ENCODE data around the gene HES4. TPM values are rescaled to one million over a fixed set of nuclear protein-coding genes. Genes with fewer than 3 reads are reported as not detected.
"Not testable (repeated sequence)": the region's sequence is repeated elsewhere in the genome, so short reads cannot be mapped to it uniquely, and the experiment has no call there.

HES4 gene
- total RNA-seq, 2 experiments from 2014 or later = 0.45 to 0.50 TPM

DNA sequence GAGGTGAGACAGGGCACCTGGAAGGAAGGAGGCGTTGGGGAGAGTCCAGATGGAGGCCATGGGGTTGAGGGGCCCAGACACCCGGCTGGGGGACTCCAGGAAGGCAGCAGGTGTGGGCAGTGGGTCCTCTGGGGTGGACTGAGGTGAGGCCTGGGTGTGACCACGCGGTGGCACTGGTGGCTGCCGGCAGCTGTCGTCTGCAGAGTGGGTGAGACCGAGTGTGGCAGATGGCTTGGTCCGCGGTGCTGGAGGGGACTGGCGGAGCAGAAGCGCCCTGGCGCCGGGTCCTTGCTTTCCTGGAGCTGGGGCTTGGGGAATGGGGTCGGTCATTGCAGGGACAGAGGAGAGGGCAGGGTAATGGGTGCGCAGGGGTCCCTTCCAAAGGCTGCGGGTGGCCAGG lies 32.5 kb upstream of the HES4 start:
- Mint-ChIP-seq H3K27ac (no peak overlapping the region), H3K36me3 (ENCODE audit: low read depth) (no peaks in the 10 kb centered on the region), H3K4me3 (peak overlapping the region; percentile 10), H3K27me3 (ENCODE audit: low read depth) (peaks cover 2% of the 10 kb centered on the region), H3K4me1 (ENCODE audit: low read depth) (peaks cover 9% of the 10 kb centered on the region), H3K9me3 (ENCODE audit: insufficient read depth) (no peaks in the 10 kb centered on the region)
- ATAC-seq (no peak), DNase-seq (no peak)
- CTCF ChIA-PET = interaction anchor here (0.8 to 4.0 kb wide), 13 partner anchors 11 to 340 kb away, joined by 3 to 52 read pairs (median 6); partner anchors contain the start of gene AGRN
- POLR2A ChIA-PET = interaction anchor here (1.0 to 1.5 kb wide), 2 partner anchors 31 to 337 kb away, joined by 3 to 13 read pairs; no protein-coding TSS in a partner anchor

DNA sequence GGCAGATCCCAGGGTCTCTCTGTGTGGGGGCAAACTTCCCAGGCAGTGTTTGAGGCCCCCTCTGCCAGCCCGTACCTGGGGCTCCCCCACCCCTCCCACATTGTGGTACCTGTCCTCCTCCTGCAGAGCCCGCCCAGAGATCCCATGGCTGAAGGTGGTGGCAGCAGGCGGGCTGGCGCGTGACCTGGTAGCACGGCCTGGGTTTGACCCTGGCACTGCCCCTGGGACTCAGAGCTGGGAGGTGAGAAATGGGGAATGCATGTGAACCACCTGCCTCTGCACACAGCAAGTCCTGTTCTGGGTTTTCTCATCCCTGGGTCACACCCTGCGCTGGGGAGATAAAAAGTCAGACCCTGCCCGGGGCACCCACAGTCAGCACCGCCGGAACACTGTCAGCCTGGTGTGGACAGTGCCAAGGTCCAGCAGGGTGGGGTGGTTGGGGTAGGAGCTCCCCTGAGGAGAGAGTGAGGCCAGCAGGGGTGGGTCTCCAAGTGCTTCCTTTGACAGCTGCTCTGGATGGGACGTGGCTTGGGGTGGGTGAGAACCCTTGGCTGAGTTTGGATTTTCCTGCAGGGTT lies 31.9 kb upstream of the HES4 start:
- CTCF ChIA-PET = interaction anchor here (0.9 to 4.0 kb wide), 9 partner anchors 10 to 341 kb away, joined by 3 to 52 read pairs (median 5); no protein-coding TSS in a partner anchor
- Mint-ChIP-seq H3K27me3 (ENCODE audit: low read depth) (peaks cover 2% of the 10 kb centered on the region), H3K4me1 (ENCODE audit: low read depth) (peaks cover 9% of the 10 kb centered on the region), H3K36me3 (ENCODE audit: low read depth) (no peaks in the 10 kb centered on the region), H3K9me3 (ENCODE audit: insufficient read depth) (no peaks in the 10 kb centered on the region), H3K27ac (no peak overlapping the region), H3K4me3 (no peak overlapping the region)
- POLR2A ChIA-PET = no interaction called here
- DNase-seq = no peak
- no peak for ATAC-seq

DNA sequence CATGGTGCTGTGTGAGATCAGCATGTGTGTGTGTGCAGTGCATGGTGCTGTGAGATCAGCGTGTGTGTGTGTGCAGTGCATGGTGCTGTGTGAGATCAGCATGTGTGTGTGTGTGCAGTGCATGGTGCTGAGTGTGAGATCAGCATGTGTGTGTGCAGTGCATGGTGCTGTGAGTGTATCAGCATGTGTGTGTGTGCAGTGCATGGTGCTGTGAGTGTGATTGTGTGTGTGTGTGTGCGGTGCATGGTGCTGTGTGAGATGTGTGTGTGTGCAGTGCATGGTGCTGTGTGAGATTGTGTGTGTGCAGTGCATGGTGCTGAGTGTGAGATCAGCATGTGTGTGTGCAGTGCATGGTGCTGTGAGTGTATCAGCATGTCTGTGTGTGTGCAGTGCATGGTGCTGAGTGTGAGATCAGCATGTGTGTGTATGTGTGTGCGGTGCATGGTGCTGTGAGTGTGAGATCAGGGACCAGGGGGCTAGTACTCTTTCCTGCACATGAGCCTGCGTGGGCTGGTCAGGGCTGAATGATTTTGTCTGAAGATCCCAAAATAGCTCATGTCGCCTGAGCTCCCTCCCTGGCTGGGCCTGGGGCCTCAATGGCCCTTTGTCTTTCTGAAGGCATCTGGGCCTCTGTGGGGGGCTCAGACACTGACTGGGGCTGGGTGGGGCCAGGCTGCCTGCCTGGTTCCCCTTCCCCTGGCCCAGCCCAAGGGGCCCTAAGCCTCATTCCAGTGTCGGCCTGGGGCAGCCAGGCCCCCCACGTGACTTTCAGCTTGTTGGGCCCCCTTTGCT lies 31.2 kb upstream of the HES4 start:
- H3K4me1 Mint-ChIP-seq (ENCODE audit: low read depth); H3K4me3 Mint-ChIP-seq; POLR2A ChIA-PET; ATAC-seq; DNase-seq; H3K27ac Mint-ChIP-seq; H3K27me3 Mint-ChIP-seq (ENCODE audit: low read depth); H3K36me3 Mint-ChIP-seq (ENCODE audit: low read depth); H3K9me3 Mint-ChIP-seq (ENCODE audit: insufficient read depth): not testable (repeated sequence)
- CTCF ChIA-PET = interaction anchor here (1.0 to 4.0 kb wide), 4 partner anchors 28 to 274 kb away, joined by 3 to 52 read pairs (median 9); no protein-coding TSS in a partner anchor

DNA sequence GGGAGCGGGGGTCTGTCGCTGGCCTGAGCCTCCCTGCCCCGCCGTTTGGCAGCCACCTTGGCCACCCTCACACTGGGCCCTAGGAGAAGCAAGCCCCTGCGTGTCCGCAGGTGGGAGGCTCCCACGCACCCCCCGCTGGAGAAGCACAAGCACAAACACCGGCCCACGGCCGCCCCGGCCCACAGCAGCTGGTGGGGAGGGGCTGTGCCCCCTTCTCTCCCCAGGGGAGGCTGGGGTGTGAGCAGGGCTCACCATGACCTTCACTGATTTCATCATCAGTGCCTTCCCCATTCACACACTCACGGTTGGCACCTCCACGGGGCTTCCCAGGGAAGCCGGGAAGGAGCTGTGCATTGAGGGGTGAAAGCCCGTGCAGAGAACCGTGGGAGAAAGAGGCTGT lies 27.9 kb upstream of the HES4 start:
- Mint-ChIP-seq H3K4me3 (no peak overlapping the region), H3K27me3 (ENCODE audit: low read depth) (no peaks in the 10 kb centered on the region), H3K36me3 (ENCODE audit: low read depth) (no peaks in the 10 kb centered on the region), H3K4me1 (ENCODE audit: low read depth) (peaks cover 7% of the 10 kb centered on the region), H3K27ac (no peak overlapping the region), H3K9me3 (ENCODE audit: insufficient read depth) (no peaks in the 10 kb centered on the region)
- no peak for ATAC-seq
- ChIA-PET CTCF (no interaction called here), POLR2A (no interaction called here)
- no peak for DNase-seq

DNA sequence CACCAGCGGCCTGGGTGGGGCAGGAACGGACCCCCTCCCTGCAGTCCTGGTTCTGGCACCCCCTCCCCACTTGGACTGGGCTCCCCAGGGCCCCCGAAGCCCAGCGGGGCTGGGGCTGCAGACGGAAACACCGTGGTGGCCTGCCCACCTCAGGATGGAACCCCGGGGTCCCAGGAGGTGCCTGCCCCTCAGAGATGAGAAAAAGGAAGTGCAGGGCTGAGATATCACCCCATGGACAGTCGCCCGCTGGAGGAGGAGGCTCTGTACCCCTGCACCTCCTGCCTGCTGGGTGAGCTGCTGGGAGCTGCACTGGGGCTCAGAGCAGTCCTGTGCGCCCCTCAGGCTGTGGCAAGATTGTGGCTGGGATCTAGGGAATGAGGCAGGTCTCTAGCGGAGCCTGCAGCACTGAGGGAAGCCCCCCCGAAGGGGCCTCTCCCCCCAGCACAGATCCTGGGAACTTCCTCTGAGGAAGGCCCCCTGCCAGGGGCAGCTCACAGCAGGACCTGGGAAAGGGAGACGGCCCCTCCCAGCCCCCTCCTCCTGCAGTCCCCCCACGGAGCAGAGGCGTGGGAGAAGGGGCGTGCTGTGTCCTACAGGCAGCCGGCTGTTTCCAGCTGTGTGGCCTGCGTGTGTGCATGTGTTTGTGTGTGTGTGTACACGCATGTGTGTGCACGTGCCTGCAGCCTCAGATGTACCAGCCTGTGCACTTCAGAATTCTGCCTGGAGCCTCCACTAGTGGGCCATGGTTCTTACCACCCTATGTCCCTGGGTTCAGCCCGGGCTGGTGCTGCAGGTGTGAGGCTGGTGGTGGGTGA lies 26.9 kb upstream of the HES4 start:
- Mint-ChIP-seq H3K4me1 (ENCODE audit: low read depth) (peaks cover 8% of the 10 kb centered on the region), H3K36me3 (ENCODE audit: low read depth) (no peaks in the 10 kb centered on the region), H3K9me3 (ENCODE audit: insufficient read depth) (no peaks in the 10 kb centered on the region), H3K4me3 (no peak overlapping the region), H3K27me3 (ENCODE audit: low read depth) (peaks cover 4% of the 10 kb centered on the region), H3K27ac (no peak overlapping the region)
- DNase-seq = no peak
- ChIA-PET CTCF (no interaction called here), POLR2A (no interaction called here)
- ATAC-seq = no peak

DNA sequence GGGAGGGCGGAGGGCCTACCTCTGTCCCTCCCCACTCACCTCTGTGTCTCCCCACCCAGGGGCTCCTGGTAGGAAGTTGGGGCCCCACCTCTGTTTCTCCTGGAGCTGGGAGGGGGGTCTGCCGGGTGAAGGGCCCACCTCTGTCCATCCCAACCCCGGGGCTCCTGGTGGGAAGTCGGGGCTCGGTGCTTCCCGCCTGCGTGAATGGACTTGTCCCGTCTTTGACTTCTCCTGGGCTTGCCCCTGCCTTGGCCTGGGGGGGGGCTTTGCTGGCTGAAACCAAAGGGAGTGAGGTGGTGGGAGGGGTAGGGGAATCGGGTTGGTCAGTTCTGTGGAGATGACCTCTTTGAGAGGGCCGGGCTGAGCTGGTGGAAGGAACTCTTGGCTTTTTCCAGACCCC lies 25.8 kb upstream of the HES4 start:
- CTCF ChIA-PET = no interaction called here
- POLR2A ChIA-PET = no interaction called here
- Mint-ChIP-seq H3K27ac (no peak overlapping the region), H3K4me3 (no peak overlapping the region), H3K9me3 (ENCODE audit: insufficient read depth) (no peaks in the 10 kb centered on the region), H3K27me3 (ENCODE audit: low read depth) (peaks cover 4% of the 10 kb centered on the region), H3K4me1 (ENCODE audit: low read depth) (peaks cover 12% of the 10 kb centered on the region), H3K36me3 (ENCODE audit: low read depth) (no peaks in the 10 kb centered on the region)
- ATAC-seq (no peak), DNase-seq (no peak)

DNA sequence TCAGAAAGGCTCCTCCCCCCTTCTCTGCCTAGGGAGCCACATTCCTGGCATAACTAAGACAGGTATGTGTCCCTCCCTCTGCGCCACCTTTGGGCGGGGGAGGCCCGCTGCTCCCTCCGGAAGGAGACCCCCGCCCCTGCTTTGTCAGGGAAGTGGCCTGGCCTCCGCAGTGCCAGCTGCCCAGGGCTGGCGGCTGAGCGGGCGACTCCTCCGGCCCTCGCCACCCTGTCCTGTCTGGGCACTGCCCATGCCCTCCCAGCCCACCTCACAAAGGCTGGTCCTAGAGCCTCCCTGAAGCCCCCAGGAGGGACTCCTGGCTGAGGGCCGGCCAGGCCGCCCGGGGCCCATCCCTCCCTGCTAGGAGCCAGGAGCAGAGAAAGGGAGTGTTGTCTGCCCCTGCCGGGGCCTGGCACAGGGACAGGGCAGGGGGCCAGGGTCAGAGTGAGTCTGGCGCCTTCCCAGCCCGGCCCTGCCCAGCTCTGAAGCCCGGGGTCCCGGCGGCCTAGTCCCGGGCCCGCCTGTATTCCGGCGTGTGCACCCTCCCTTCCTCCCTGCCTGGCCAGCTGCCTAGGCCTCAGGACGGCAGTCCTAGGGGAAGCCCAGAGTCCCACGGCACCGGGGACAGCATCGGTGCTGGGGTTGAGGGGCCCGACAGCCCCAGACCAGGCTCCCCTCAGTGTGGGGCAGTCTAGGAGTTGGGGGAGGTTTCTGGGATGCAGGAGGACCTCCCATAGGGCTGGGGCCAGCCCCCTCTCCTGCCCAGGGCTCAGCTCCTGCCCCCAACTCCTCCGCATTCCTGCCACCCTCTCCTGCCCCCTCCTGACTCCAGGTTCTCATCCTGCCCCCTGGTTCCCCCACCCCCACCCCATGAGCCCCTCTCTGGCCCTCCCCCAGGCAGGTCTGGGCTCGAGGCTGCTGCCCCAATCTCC lies 25.1 kb upstream of the HES4 start:
- no peak for ATAC-seq
- no peak for DNase-seq
- Mint-ChIP-seq H3K27ac (no peak overlapping the region), H3K9me3 (ENCODE audit: insufficient read depth) (no peaks in the 10 kb centered on the region), H3K4me3 (no peak overlapping the region), H3K36me3 (ENCODE audit: low read depth) (no peaks in the 10 kb centered on the region), H3K27me3 (ENCODE audit: low read depth) (peaks cover 4% of the 10 kb centered on the region), H3K4me1 (ENCODE audit: low read depth) (peaks cover 12% of the 10 kb centered on the region)
- CTCF ChIA-PET = no interaction called here
- POLR2A ChIA-PET = no interaction called here

DNA sequence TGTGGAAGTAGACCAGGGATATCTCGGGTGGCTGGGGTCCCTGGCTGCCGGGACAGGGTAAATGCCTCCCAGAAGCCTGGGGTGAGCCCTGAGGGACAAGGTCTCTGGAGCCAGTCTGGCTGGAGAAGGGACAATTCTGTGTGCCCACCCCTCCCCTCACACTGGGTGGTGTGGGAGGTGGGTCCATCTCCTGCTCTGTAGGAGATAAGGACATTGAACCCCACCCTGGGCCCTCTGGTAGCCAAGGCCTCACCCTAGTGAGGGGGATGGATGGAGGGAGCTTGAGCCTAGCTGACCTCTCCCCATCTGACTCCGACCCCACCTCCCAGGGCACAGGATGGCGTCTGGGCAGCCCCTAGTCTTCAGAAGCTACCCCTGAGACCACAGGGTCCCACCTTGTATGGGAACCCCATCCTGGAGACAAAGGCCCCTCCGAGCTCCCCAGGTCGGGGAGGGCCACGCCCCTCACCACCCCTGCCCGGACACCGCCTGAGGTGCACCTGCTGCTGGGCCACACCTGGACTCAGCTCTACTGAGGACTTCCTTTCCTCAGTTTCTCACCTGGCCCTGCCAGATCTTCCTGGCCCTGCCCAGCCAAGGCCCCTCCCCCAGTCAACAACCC lies 24.4 kb upstream of the HES4 start:
- ChIA-PET POLR2A (no interaction called here), CTCF (interaction anchor here (1.3 to 1.9 kb wide), 2 partner anchors 17 to 40 kb away, joined by 3 to 5 read pairs; no protein-coding TSS in a partner anchor)
- H3K27me3 Mint-ChIP-seq (ENCODE audit: low read depth) = peaks cover 4% of the 10 kb centered on the region
- no peak overlapping the region for H3K27ac Mint-ChIP-seq
- ATAC-seq = no peak
- H3K36me3 Mint-ChIP-seq (ENCODE audit: low read depth) = no peaks in the 10 kb centered on the region
- H3K9me3 Mint-ChIP-seq (ENCODE audit: insufficient read depth) = no peaks in the 10 kb centered on the region
- peaks cover 12% of the 10 kb centered on the region for H3K4me1 Mint-ChIP-seq (ENCODE audit: low read depth)
- no peak overlapping the region for H3K4me3 Mint-ChIP-seq
- no peak for DNase-seq

DNA sequence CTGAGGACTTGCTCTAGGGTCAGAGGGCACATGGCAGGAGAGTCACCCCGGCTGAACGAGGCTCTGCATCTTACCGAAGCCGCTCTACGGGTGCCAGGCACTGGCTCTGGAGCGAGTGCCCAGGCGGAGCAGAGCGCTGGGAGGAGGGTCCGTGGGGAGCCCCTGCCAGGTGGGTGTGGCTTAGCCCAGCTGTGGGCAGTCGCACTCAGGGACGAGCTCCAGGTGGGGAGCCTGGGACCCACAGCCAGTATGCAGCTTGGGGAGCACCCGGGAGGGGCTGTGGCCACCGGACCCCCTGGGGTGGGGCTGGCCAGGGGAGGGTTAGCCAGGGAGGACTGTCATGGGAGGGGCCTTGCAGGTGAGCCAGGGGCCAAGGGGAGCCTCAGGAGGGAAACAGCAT lies 23.8 kb upstream of the HES4 start:
- Mint-ChIP-seq H3K27ac (no peak overlapping the region), H3K9me3 (ENCODE audit: insufficient read depth) (no peaks in the 10 kb centered on the region), H3K27me3 (ENCODE audit: low read depth) (peaks cover 4% of the 10 kb centered on the region), H3K36me3 (ENCODE audit: low read depth) (no peaks in the 10 kb centered on the region), H3K4me3 (no peak overlapping the region), H3K4me1 (ENCODE audit: low read depth) (peaks cover 17% of the 10 kb centered on the region)
- ATAC-seq (no peak), DNase-seq (no peak)
- ChIA-PET CTCF (interaction anchor here (1.3 to 1.9 kb wide), 3 partner anchors 9 to 39 kb away, joined by 3 to 5 read pairs (median 3); no protein-coding TSS in a partner anchor), POLR2A (interaction anchor here (0.7 kb wide), 1 partner anchor 10 kb away, joined by 3 read pairs; no protein-coding TSS in a partner anchor)

DNA sequence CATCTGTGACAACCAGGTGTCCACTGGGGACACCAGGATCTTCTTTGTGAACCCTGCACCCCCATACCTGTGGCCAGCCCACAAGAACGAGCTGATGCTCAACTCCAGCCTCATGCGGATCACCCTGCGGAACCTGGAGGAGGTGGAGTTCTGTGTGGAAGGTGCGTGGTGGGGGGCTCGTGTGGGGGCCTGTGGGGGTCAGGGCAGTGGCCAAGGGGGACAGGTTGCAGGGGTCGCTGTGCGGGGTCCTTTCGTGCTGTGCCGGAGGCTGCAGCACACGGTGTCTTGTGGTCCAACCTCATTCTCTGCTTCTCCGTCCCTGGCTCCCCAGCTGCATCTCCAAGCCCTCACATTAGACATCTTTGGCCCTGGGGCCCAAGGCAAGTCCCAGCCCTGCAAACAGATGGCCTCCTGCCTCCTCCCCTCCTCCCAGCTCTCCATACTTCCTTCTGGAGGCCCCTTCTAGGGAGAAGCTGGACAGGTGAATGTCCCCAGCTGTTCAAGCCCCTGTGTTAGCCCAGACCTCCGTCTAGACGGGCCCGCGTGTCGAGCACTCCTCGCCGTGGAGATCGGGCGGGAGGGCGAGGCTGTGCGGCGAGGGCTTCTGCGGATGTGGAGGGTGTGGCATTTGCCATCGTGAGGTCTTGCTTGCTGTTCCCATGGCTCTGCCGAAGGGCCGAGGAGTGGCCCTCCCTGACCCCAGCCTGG lies 22.6 kb upstream of the HES4 start:
- Mint-ChIP-seq H3K27ac (no peak overlapping the region), H3K9me3 (ENCODE audit: insufficient read depth) (no peaks in the 10 kb centered on the region), H3K27me3 (ENCODE audit: low read depth) (peaks cover 4% of the 10 kb centered on the region), H3K4me1 (ENCODE audit: low read depth) (peaks cover 23% of the 10 kb centered on the region), H3K36me3 (ENCODE audit: low read depth) (peaks cover 1% of the 10 kb centered on the region), H3K4me3 (no peak overlapping the region)
- POLR2A ChIA-PET = no interaction called here
- ATAC-seq (no peak), DNase-seq (no peak)
- CTCF ChIA-PET = interaction anchor here (1.0 to 2.3 kb wide), 4 partner anchors 8 to 38 kb away, joined by 3 to 9 read pairs (median 4); no protein-coding TSS in a partner anchor

Data from activated CD8-positive, alpha-beta T cell treated with anti-CD3 and anti-CD28 coated beads, Interleukin-2, amount 10 ng/mL, durations not matched to agents 7 days and 5 days (primary cell).